Measurements from ENCODE around the gene ZYX.
"Not testable (repeated sequence)": the region's sequence is repeated elsewhere in the genome, so short reads cannot be mapped to it uniquely, and the experiment has no call there.

ZYX gene

GRCh38 chr7:143418681-143419458 lies 37.7 kb downstream of the ZYX start:
- Histone ChIP-seq H3K36me3 (ENCODE audit: control insufficient read depth, insufficient read depth, low read length) (no peaks in the 10 kb centered on the region), H3K4me2 (ENCODE audit: low read length) (no peak overlapping the region), H3K79me2 (ENCODE audit: control insufficient read depth, insufficient read depth, low read length) (no peaks in the 10 kb centered on the region), H3K23ac (ENCODE audit: low read length) (no peak overlapping the region), H2BK15ac (replicated peaks; ENCODE audit: low read depth) (no peak overlapping the region), H4K5ac (ENCODE audit: low read length) (no peak overlapping the region), H3K18ac (ENCODE audit: low read length) (no peak overlapping the region), H4K8ac (ENCODE audit: low read depth, low read length) (no peak overlapping the region), H3K27me3 (ENCODE audit: insufficient read depth, low read length, poor library complexity) (no peaks in the 10 kb centered on the region), H3K79me1 (ENCODE audit: low read length) (no peaks in the 10 kb centered on the region), H3K9ac (ENCODE audit: low read length) (no peak overlapping the region), H3K4me3 (ENCODE audit: low read length) (no peak overlapping the region), H2BK120ac (ENCODE audit: low read depth, low read length) (no peak overlapping the region), H3K27ac (ENCODE audit: low read depth, low read length) (no peak overlapping the region), H3K56ac (ENCODE audit: low read length) (no peak overlapping the region), H3K4me1 (ENCODE audit: control insufficient read depth, low read depth, low read length) (no peaks in the 10 kb centered on the region), H3K4ac (ENCODE audit: low read depth, low read length) (no peak overlapping the region), H2BK5ac (ENCODE audit: low read length) (no peak overlapping the region), H2AK5ac (ENCODE audit: low read length) (no peak overlapping the region)
- no peak for DNase-seq
- whole genome bisulfite sequencing (ENCODE audit: extremely low coverage, insufficient coverage, low lambda C conversion rate), result no CpG with 5 or more reads among the region's 11 CpGs

GRCh38 chr7:143419880-143420279 lies 38.7 kb downstream of the ZYX start:
- Histone ChIP-seq H2BK15ac (replicated peaks; ENCODE audit: low read depth) (no peak overlapping the region), H3K56ac (ENCODE audit: low read length) (no peak overlapping the region), H4K5ac (ENCODE audit: low read length) (no peak overlapping the region), H2AK5ac (ENCODE audit: low read length) (no peak overlapping the region), H3K79me1 (ENCODE audit: low read length) (no peaks in the 10 kb centered on the region), H3K4me3 (ENCODE audit: low read length) (no peak overlapping the region), H3K27ac (ENCODE audit: low read depth, low read length) (no peak overlapping the region), H3K79me2 (ENCODE audit: control insufficient read depth, insufficient read depth, low read length) (no peaks in the 10 kb centered on the region), H3K4me2 (ENCODE audit: low read length) (no peak overlapping the region), H3K27me3 (ENCODE audit: insufficient read depth, low read length, poor library complexity) (no peaks in the 10 kb centered on the region), H2BK5ac (ENCODE audit: low read length) (no peak overlapping the region), H3K23ac (ENCODE audit: low read length) (no peak overlapping the region), H3K18ac (ENCODE audit: low read length) (no peak overlapping the region), H4K8ac (ENCODE audit: low read depth, low read length) (no peak overlapping the region), H3K9ac (ENCODE audit: low read length) (no peak overlapping the region), H3K36me3 (ENCODE audit: control insufficient read depth, insufficient read depth, low read length) (no peaks in the 10 kb centered on the region), H3K4me1 (ENCODE audit: control insufficient read depth, low read depth, low read length) (no peaks in the 10 kb centered on the region), H3K4ac (ENCODE audit: low read depth, low read length) (no peak overlapping the region), H2BK120ac (ENCODE audit: low read depth, low read length) (no peak overlapping the region)
- WGBS (ENCODE audit: extremely low coverage, insufficient coverage, low lambda C conversion rate), result no CpG with 5 or more reads among the region's 4 CpGs
- DNase-seq, result no peak

GRCh38 chr7:143420624-143421023 lies 39.5 kb downstream of the ZYX start:
- H3K79me1 ChIP-seq (ENCODE audit: low read length); H3K56ac ChIP-seq (ENCODE audit: low read length); H2BK15ac ChIP-seq (replicated peaks; ENCODE audit: low read depth); H3K23ac ChIP-seq (ENCODE audit: low read length); H3K18ac ChIP-seq (ENCODE audit: low read length); H3K36me3 ChIP-seq (ENCODE audit: control insufficient read depth, insufficient read depth, low read length); H3K9ac ChIP-seq (ENCODE audit: low read length); H2AK5ac ChIP-seq (ENCODE audit: low read length); H3K4me2 ChIP-seq (ENCODE audit: low read length); H4K8ac ChIP-seq (ENCODE audit: low read depth, low read length); H3K4me3 ChIP-seq (ENCODE audit: low read length); H3K4me1 ChIP-seq (ENCODE audit: control insufficient read depth, low read depth, low read length); H3K4ac ChIP-seq (ENCODE audit: low read depth, low read length); H3K79me2 ChIP-seq (ENCODE audit: control insufficient read depth, insufficient read depth, low read length); H4K5ac ChIP-seq (ENCODE audit: low read length); H3K27ac ChIP-seq (ENCODE audit: low read depth, low read length); H2BK120ac ChIP-seq (ENCODE audit: low read depth, low read length); H3K27me3 ChIP-seq (ENCODE audit: insufficient read depth, low read length, poor library complexity); H2BK5ac ChIP-seq (ENCODE audit: low read length); DNase-seq: not testable (repeated sequence)
- WGBS (ENCODE audit: extremely low coverage, insufficient coverage, low lambda C conversion rate), result no CpG with 5 or more reads among the region's 3 CpGs

- no peak overlapping the region for H4K8ac ChIP-seq (ENCODE audit: low read depth, low read length)
- H3K4me1 ChIP-seq (ENCODE audit: control insufficient read depth, low read depth, low read length), result no peaks in the 10 kb centered on the region
- no peaks in the 10 kb centered on the region for H3K27me3 ChIP-seq (ENCODE audit: insufficient read depth, low read length, poor library complexity)
- H2AK5ac ChIP-seq (ENCODE audit: low read length), result no peak overlapping the region
- H3K4me2 ChIP-seq (ENCODE audit: low read length), result no peak overlapping the region
- no peak overlapping the region for H2BK5ac ChIP-seq (ENCODE audit: low read length)
- no peak overlapping the region for H3K4ac ChIP-seq (ENCODE audit: low read depth, low read length)
- no peak overlapping the region for H3K18ac ChIP-seq (ENCODE audit: low read length)
- no peak overlapping the region for H3K23ac ChIP-seq (ENCODE audit: low read length)
- no peak for DNase-seq
- H2BK15ac ChIP-seq (replicated peaks; ENCODE audit: low read depth), result no peak overlapping the region
- no peaks in the 10 kb centered on the region for H3K36me3 ChIP-seq (ENCODE audit: control insufficient read depth, insufficient read depth, low read length)
- H3K79me1 ChIP-seq (ENCODE audit: low read length), result no peaks in the 10 kb centered on the region
- H3K56ac ChIP-seq (ENCODE audit: low read length), result no peak overlapping the region
- H3K9ac ChIP-seq (ENCODE audit: low read length), result no peak overlapping the region
- H4K5ac ChIP-seq (ENCODE audit: low read length), result no peak overlapping the region
- H3K79me2 ChIP-seq (ENCODE audit: control insufficient read depth, insufficient read depth, low read length), result no peaks in the 10 kb centered on the region
- WGBS (ENCODE audit: extremely low coverage, insufficient coverage, low lambda C conversion rate), result no CpG with 5 or more reads among the region's 3 CpGs
- no peak overlapping the region for H2BK120ac ChIP-seq (ENCODE audit: low read depth, low read length)
- no peak overlapping the region for H3K27ac ChIP-seq (ENCODE audit: low read depth, low read length)
- no peak overlapping the region for H3K4me3 ChIP-seq (ENCODE audit: low read length)
Measured at GRCh38 chr7:143422033-143422432, 40.9 kb downstream of the ZYX start.

- H2AK5ac ChIP-seq (ENCODE audit: low read length); H3K36me3 ChIP-seq (ENCODE audit: control insufficient read depth, insufficient read depth, low read length); H3K18ac ChIP-seq (ENCODE audit: low read length); H2BK15ac ChIP-seq (replicated peaks; ENCODE audit: low read depth); H3K27me3 ChIP-seq (ENCODE audit: insufficient read depth, low read length, poor library complexity); H2BK5ac ChIP-seq (ENCODE audit: low read length); H3K4me3 ChIP-seq (ENCODE audit: low read length); H3K4ac ChIP-seq (ENCODE audit: low read depth, low read length); H2BK120ac ChIP-seq (ENCODE audit: low read depth, low read length); H3K9ac ChIP-seq (ENCODE audit: low read length); DNase-seq; H3K23ac ChIP-seq (ENCODE audit: low read length); H3K56ac ChIP-seq (ENCODE audit: low read length); H3K79me2 ChIP-seq (ENCODE audit: control insufficient read depth, insufficient read depth, low read length); H4K8ac ChIP-seq (ENCODE audit: low read depth, low read length); H3K79me1 ChIP-seq (ENCODE audit: low read length); H3K4me2 ChIP-seq (ENCODE audit: low read length); H3K27ac ChIP-seq (ENCODE audit: low read depth, low read length); H3K4me1 ChIP-seq (ENCODE audit: control insufficient read depth, low read depth, low read length); H4K5ac ChIP-seq (ENCODE audit: low read length): not testable (repeated sequence)
- WGBS (ENCODE audit: extremely low coverage, insufficient coverage, low lambda C conversion rate), result no CpG with 5 or more reads among the region's 34 CpGs
Measured at GRCh38 chr7:143424476-143424875, 43.3 kb downstream of the ZYX start.
